Measurements from ENCODE around the gene CAMTA1. TPM values are rescaled to one million over a fixed set of nuclear protein-coding genes. Genes with fewer than 3 reads are reported as not detected.

Gene CAMTA1
- total RNA-seq, 1 donor from 2014 or later: 69.9 TPM

DNA sequence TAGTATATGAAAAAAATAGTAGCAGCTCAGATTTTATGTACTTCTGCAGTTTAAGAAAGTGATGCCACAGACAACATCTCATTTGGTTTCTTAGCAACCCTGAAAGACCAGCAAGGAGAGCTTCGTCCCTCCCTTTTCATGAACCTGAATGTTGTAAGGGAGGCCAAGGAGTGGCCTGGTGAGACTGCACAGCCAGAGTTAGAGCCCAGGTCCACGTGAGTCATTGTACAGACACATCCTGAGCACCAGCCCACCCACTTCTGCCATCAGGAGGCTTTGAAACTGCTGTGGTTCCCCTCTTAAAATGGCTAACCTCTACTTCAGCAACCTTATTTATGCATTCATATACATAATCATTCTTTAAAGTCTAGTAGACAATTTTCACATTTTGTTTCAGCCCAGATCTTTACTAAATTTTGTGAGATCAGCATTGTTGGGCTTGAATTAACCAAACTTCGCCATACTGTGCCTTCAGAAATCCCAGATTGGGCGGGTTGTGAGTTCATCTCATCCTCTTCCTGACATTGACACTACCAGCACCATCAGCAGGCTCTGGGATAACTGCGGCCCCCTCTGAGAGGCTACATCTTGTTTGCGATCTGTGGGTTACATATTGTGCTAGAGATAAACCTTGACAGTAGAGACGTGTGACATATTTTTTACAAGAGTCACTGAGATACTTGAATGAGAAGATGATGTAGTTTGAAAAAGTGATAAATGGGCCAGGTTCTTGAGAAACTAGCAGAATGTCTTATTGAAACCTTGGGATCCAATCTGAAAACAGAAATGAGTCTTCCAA is 106.7 kb downstream of the CAMTA1 start:
- Mint-ChIP-seq H3K27ac (no peak overlapping the region), H3K36me3 (ENCODE audit: low read depth) (no peaks in the 10 kb centered on the region), H3K9me3 (no peaks in the 10 kb centered on the region), H3K4me1 (no peaks in the 10 kb centered on the region), H3K4me3 (no peak overlapping the region), H3K27me3 (no peaks in the 10 kb centered on the region)
- DNase-seq: no peak
- intact Hi-C loops (cut with micrococcal nuclease): loop anchor here (2.0 kb wide), 1 partner anchor 165 kb away; no protein-coding TSS in a partner anchor

DNA sequence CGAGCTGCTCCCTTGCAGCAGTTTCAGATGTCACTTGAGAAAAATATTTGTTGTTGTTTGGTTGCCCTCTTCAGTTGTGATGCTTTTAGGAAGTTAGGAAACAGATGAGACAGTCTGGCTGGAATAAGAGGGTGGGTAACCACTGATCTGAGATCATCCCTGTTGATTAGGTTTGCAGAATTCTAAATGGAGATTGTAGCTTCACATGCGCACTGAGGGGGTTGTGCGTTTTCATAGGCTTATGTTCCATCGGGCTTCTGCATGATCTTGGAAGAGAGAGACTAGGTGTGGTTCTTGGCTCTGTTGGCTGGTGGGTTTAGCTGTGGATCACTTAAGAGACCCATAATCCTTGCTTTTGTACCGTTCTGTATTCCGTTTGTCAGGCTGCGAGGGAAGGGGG is 108.1 kb downstream of the CAMTA1 start:
- DNase-seq: no peak
- Mint-ChIP-seq H3K4me1 (no peaks in the 10 kb centered on the region), H3K36me3 (ENCODE audit: low read depth) (no peaks in the 10 kb centered on the region), H3K27ac (no peak overlapping the region), H3K9me3 (no peaks in the 10 kb centered on the region), H3K27me3 (no peaks in the 10 kb centered on the region), H3K4me3 (no peak overlapping the region)
- intact Hi-C loops (cut with micrococcal nuclease): no loop called here

DNA sequence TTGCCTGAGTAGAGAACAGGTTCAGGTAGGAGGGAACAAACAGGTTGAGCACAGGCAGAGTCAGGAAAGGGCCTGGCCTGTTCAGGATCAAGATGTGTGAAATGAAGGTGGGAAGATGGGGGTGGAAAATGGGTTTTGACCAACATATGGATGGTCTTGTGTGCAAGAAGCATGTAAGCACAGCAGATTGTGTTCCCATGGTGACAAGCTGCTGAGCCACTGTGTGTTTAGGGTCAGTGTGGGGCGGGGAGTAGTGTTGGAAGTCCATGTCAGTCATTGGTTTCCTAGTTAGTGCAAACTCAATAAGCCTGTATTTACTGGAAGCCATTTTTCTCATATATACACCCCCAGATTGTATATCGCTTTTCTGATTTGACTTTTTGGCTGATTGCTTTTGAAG is 111.9 kb downstream of the CAMTA1 start:
- no peak for DNase-seq
- no peak overlapping the region for H3K4me3 Mint-ChIP-seq
- no peaks in the 10 kb centered on the region for H3K4me1 Mint-ChIP-seq
- no peaks in the 10 kb centered on the region for H3K27me3 Mint-ChIP-seq
- no peak overlapping the region for H3K27ac Mint-ChIP-seq
- intact Hi-C loops (cut with micrococcal nuclease): no loop called here
- no peaks in the 10 kb centered on the region for H3K36me3 Mint-ChIP-seq (ENCODE audit: low read depth)
- H3K9me3 Mint-ChIP-seq: no peaks in the 10 kb centered on the region

DNA sequence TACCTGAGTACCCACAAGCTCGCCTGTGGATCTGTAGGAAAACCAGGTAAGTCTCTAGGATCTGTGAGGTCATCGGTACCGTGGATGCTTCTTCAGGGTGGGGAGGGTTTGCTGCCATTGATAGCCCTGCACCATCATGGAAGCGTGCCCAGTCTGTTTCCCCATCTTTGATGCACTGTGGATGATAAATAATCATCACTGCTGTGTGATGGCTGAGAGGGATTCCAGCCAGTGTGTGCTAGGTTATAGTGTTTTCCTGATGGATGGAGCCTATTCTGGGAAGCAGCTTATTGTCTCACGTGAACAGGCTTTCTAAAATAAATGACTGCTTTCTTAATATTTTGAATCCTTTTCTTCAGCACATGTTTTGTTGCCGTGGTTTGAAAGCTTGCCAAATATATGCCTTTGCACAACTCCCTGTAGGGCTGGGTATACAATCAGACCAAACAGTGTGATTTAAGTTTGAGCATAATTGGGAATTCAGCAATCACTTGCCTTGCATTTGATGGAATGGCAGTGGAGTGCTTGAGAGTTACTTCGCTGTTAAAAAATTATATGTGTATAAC is 113.8 kb downstream of the CAMTA1 start:
- H3K27ac Mint-ChIP-seq: no peak overlapping the region
- intact Hi-C loops (cut with micrococcal nuclease): no loop called here
- H3K36me3 Mint-ChIP-seq (ENCODE audit: low read depth): no peaks in the 10 kb centered on the region
- H3K9me3 Mint-ChIP-seq: no peaks in the 10 kb centered on the region
- H3K4me1 Mint-ChIP-seq: peaks cover 3% of the 10 kb centered on the region
- no peak for DNase-seq
- H3K4me3 Mint-ChIP-seq: no peak overlapping the region
- H3K27me3 Mint-ChIP-seq: no peaks in the 10 kb centered on the region

DNA sequence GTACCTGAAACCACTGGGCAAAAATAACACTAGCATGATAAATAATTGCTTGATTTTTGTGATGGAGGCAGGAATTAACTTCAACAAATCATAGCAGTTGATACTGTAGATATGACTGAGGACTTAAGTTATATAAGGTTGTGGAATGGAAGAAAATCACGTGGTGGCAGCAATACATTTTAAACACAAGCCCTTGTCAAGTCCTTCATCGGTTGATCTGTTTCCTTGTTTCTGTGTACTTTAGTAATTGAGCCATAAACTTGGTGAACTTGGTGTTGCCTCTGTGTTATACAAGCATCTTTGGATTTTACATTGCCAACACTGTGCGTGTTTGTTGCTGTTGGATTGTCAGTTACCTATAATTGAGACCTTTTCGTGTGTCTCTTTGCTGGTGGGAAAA is 114.4 kb downstream of the CAMTA1 start:
- Mint-ChIP-seq H3K36me3 (ENCODE audit: low read depth) (no peaks in the 10 kb centered on the region), H3K4me3 (no peak overlapping the region), H3K27me3 (no peaks in the 10 kb centered on the region), H3K4me1 (peaks cover 3% of the 10 kb centered on the region), H3K27ac (no peak overlapping the region), H3K9me3 (no peaks in the 10 kb centered on the region)
- intact Hi-C loops (cut with micrococcal nuclease): no loop called here
- no peak for DNase-seq

DNA sequence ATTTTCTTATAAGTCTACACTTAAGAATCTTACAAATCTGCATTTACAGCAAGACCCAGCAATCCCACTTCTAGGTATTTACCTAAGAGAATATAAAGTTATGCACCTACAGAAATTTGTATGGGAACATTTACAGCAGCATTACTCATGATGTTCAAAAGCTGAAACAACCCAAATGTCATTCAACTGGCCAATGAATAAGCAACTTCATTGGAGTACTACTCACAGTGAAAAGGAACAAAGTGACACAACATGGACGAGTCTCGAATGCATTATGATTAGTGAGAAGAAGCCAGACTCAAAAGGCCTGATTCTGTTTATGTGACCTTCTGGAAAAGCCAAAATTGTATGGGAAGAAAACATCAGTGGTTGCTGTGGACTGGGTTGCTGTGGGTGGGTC is 116.9 kb downstream of the CAMTA1 start:
- H3K27me3 Mint-ChIP-seq: peaks cover 1% of the 10 kb centered on the region
- no peak overlapping the region for H3K27ac Mint-ChIP-seq
- no peaks in the 10 kb centered on the region for H3K36me3 Mint-ChIP-seq (ENCODE audit: low read depth)
- intact Hi-C loops (cut with micrococcal nuclease): no loop called here
- H3K9me3 Mint-ChIP-seq: no peaks in the 10 kb centered on the region
- peaks cover 3% of the 10 kb centered on the region for H3K4me1 Mint-ChIP-seq
- no peak overlapping the region for H3K4me3 Mint-ChIP-seq
- DNase-seq: no peak

DNA sequence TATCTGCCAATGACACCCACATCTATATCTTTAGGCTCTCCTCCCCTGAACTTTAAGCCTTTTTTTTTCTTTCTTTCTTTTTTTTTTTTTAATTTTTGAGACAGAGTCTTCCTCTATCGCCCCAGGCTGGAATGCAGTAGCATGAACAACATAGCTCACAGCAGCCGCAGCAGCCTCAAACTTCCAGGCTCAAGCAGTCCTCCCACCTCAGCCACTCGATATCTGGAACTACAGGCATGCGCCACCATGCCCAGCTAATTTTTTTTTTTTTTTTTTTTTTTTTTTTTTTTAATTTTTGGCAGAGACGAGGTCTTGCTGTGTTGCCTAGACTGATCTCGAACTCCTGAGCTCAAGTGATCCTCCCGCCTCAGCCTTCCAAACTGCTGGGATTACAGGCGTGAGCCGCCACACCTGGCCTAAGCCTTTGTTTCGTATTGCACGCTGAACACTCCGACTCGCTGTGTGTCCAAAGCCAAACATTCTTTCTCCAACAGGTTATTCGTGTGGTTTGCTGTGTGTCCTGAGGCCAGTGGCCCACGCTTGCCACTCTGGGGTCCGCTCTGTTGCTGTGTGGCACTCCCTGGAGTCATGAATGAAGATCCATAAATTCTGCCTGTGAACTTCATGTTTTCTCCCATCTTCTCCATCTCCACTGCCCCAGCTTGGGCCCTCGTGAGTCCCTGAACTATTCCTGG is 119.4 kb downstream of the CAMTA1 start:
- no peaks in the 10 kb centered on the region for H3K9me3 Mint-ChIP-seq
- peaks cover 3% of the 10 kb centered on the region for H3K4me1 Mint-ChIP-seq

DNA sequence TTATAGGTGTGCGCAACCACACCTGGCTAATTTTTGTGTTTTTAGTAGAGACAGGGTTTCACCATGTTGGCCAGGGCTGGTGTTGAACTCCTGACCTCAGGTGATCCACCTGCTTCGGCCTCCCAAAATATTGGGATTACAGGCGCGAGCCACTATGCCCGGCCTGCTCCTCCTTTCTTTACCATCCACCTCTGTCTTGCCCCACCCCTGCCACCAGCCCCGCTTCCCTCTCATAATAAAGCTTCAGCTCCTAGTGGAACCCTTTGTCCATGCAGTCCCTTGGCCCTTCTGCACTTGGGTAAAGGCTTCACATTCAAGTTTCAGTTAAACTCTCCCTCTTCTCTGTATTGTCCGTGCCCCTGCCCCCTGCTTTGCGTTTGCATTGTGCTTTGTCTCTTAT is 120.1 kb downstream of the CAMTA1 start:
- Mint-ChIP-seq H3K9me3 (no peaks in the 10 kb centered on the region), H3K27me3 (peaks cover 1% of the 10 kb centered on the region), H3K27ac (no peak overlapping the region), H3K4me3 (no peak overlapping the region), H3K36me3 (ENCODE audit: low read depth) (no peaks in the 10 kb centered on the region), H3K4me1 (peaks cover 3% of the 10 kb centered on the region)
- DNase-seq: no peak
- intact Hi-C loops (cut with micrococcal nuclease): no loop called here

More for the DNA sequence above, 119.4 kb downstream of the CAMTA1 start:
- Mint-ChIP-seq H3K36me3 (ENCODE audit: low read depth) (no peaks in the 10 kb centered on the region), H3K27me3 (peaks cover 1% of the 10 kb centered on the region), H3K4me3 (no peak overlapping the region), H3K27ac (no peak overlapping the region)
- intact Hi-C loops (cut with micrococcal nuclease): no loop called here
- DNase-seq: no peak

DNA sequence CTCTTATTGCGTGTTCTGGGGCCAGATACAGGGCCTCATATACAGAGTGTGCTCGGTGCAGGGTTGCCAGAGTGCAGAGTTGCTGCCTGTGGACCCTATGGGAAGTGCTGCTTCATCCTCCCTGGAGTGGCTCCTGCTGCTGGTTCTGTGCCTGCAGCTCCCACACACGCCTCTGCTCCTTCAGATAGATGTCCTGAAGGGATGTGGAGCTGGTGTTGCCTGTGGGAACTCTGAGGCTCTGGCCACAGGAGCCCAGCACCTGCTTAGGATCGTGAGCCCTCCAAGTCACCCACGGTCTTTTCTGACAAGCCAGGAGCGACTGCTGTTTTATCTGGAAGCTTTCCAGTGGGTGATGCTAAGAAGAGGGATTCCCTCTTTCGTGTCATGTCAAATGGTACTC is 120.5 kb downstream of the CAMTA1 start:
- Mint-ChIP-seq H3K4me1 (peaks cover 3% of the 10 kb centered on the region), H3K27ac (no peak overlapping the region), H3K36me3 (ENCODE audit: low read depth) (no peaks in the 10 kb centered on the region), H3K4me3 (no peak overlapping the region), H3K27me3 (peaks cover 1% of the 10 kb centered on the region), H3K9me3 (no peaks in the 10 kb centered on the region)
- DNase-seq: no peak
- intact Hi-C loops (cut with micrococcal nuclease): no loop called here

DNA sequence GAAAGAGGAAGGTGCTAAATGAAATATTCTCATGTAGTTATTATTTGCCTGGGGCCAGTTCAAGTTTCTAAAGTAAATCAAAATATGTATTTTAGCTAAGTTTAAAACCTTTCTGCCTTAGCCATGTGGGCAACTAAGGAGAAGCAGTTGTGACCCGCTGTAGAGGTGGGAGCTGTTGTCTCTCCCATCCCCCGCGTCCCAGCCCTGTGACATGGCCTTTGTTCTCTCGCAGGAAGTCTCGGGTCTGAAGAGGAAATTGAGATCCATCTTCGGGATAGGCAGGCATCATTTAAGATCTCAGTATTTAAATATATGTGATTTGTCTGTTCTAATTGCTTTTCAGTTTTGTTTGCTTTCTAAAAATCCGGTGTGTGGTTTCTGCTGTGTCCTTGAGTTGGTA is 121.5 kb downstream of the CAMTA1 start:
- intact Hi-C loops (cut with micrococcal nuclease): no loop called here
- Mint-ChIP-seq H3K27me3 (peaks cover 1% of the 10 kb centered on the region), H3K27ac (no peak overlapping the region), H3K4me1 (peaks cover 3% of the 10 kb centered on the region), H3K9me3 (no peaks in the 10 kb centered on the region), H3K36me3 (ENCODE audit: low read depth) (no peaks in the 10 kb centered on the region), H3K4me3 (no peak overlapping the region)
- DNase-seq: no peak

DNA sequence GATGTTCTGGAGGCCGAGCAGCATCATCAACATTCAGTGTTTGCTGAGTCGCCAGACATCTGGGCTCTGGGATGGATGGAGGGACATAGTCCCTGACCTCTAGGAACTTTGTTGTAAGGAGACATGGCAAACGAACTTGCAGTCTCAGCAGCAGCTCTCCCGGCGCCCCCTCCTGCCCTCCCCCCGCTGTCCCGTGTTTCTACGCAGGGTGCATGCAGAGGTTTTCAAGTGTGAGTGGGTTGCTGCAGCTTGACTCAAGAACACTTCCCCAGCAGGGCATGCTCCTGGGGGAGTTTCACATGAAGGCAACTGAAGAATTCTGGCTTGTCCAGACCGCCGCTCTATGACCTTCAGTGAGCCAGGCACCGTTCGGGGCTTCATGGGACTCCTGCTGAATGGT is 121.9 kb downstream of the CAMTA1 start:
- Mint-ChIP-seq H3K4me3 (no peak overlapping the region), H3K9me3 (no peaks in the 10 kb centered on the region), H3K4me1 (peaks cover 3% of the 10 kb centered on the region), H3K27ac (no peak overlapping the region), H3K27me3 (peaks cover 1% of the 10 kb centered on the region), H3K36me3 (ENCODE audit: low read depth) (no peaks in the 10 kb centered on the region)
- intact Hi-C loops (cut with micrococcal nuclease): no loop called here
- DNase-seq: no peak

DNA sequence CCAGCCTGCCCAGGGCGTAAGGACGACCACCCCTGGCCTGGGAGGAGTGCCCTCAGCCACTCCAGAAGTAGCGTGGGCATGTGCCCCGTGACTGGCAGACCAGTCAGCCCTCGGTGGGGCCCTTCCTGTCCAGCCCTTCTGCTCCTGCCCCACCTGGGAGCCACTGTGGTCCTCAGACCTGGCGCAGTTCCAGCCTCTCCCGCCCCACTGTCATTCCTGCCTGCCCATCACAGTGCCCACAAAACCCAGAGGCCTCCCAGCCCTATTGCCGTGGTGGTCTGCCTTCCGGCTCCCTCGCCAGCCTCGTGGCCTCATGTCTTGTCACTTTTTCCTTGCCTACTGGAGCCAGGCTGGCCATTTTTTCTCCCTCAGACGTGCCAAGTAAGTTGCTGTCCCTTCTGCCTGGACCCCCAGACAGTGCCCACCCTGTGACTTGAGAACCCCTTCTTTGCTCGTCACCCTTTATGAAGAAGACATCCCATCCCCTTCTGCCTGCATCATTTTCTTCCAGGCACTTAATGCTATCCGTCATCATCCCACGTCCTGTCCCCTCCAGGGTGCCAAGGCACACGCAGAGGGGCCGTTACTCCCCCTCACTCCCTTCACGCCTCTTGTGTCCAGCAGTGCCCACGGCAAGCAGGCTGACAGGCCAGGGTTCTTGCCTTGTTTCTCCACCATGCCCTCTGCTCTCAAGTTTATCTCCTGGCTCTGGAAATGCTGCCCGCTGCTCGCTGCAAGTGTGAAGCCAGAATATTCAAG is 122.6 kb downstream of the CAMTA1 start:
- intact Hi-C loops (cut with micrococcal nuclease): no loop called here
- Mint-ChIP-seq H3K4me3 (no peak overlapping the region), H3K27me3 (peaks cover 1% of the 10 kb centered on the region), H3K36me3 (ENCODE audit: low read depth) (no peaks in the 10 kb centered on the region), H3K27ac (no peak overlapping the region), H3K9me3 (no peaks in the 10 kb centered on the region), H3K4me1 (no peaks in the 10 kb centered on the region)
- no peak for DNase-seq

DNA sequence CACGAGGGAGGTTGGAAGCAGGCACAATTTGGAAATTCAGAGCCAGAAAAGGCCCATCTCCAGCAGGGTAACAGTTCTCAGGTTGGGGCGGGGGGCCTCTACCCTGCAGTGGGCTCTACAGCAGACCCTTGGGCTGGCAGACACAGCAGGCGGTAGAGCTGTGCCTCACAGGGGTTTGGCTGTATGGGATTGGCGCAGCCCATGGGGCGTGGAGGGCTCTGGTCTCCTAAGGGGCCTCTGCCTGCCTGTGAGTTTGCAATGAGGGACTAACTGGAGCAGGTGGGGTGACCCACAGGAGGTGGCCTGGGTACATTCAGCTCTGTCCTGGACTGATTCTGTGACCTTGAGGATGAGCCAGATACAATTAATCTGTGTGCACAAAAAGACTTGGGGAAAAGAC is 124.1 kb downstream of the CAMTA1 start:
- Mint-ChIP-seq H3K27ac (no peak overlapping the region), H3K27me3 (peaks cover 4% of the 10 kb centered on the region), H3K36me3 (ENCODE audit: low read depth) (no peaks in the 10 kb centered on the region), H3K4me1 (no peaks in the 10 kb centered on the region), H3K4me3 (no peak overlapping the region), H3K9me3 (no peaks in the 10 kb centered on the region)
- DNase-seq: no peak
- intact Hi-C loops (cut with micrococcal nuclease): no loop called here

DNA sequence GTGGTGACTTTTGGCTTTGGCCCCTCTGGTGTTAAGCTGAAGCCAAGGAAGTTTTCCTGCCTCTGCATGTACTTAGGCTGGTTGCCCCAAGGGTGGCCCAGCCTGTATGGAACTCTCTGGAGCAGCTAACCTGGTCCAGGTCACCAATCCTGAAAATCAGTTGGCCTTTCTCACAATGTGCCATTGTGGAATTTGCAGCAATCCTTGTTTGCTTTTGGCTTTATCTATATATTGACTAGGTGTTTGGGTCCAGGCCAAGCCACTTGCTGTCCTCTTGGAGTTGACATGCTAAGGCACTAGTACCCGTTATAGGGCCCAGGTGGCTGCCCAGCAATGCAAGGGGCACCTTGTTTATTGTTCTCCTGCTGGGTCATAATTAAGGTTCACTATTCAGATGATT is 124.6 kb downstream of the CAMTA1 start:
- no peaks in the 10 kb centered on the region for H3K4me1 Mint-ChIP-seq
- no peak for DNase-seq
- H3K36me3 Mint-ChIP-seq (ENCODE audit: low read depth): no peaks in the 10 kb centered on the region
- H3K27ac Mint-ChIP-seq: no peak overlapping the region
- H3K27me3 Mint-ChIP-seq: peaks cover 4% of the 10 kb centered on the region
- H3K4me3 Mint-ChIP-seq: no peak overlapping the region
- intact Hi-C loops (cut with micrococcal nuclease): no loop called here
- H3K9me3 Mint-ChIP-seq: no peaks in the 10 kb centered on the region
